ENCODE results near the gene METTL24.

DNA sequence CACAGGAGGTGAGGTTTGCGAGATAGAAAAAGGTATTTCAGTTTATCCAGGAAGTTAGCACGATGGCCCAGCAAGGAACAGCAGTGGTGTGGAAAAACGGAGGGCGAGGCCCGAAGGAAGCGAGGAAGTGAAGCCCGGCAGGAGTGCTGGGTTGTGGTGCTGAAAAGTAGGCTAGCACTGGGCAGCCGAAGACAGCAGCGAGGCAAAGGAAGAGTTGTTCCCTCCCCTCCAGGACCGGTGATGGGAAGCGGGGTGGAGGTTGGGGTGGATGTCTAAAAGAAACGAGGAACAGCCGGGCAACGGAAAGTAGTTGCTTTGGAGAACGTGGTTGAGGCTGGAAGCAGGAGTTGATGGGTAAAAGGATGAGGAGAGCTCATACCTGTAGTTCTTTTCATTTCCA lies 1.4 kb downstream of the METTL24 start:
- TF ChIP-seq CTCF (IDR thresholded peaks at IDR 0.05) (no peak), EZH2 (IDR thresholded peaks at IDR 0.05) (peak; percentile 0), EZH2phosphoT487 (IDR thresholded peaks at IDR 0.05) (no peak)
